ENCODE measurements around the gene PPIE.
A peak's percentile ranks its signal among the peaks of the same experiment; 100 is the strongest.
"Not testable (repeated sequence)": the region's sequence is repeated elsewhere in the genome, so short reads cannot be mapped to it uniquely, and the experiment has no call there.

PPIE gene

GRCh38 chr1:39775676-39776399 is 37.2 kb downstream of the PPIE start:
- not testable (repeated sequence) for H3K4me3 ChIP-seq, H3K27ac ChIP-seq

GRCh38 chr1:39776400-39776713 is 37.7 kb downstream of the PPIE start:
- Histone ChIP-seq H3K27ac (no peak overlapping the region), H3K4me3 (no peak overlapping the region)

DNA sequence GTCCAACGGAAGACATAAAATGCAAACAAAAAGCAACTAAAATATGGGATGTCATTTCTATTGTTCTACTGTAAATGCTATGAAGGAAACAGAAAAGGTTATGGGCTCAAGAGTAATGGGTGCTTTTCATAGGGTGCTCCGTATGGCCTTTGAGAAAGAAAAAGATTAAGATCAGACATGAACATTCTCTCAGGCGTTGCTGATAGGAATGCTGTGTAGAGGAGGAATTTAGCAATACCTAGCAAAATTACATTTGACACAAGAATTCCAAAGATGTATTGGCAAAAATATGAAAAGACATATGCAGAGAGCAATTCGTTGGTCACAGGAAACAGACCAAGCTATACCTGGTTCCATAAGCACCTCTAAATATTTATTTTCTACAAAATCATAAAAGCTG is 38.2 kb downstream of the PPIE start:
- no peak overlapping the region for H3K4me3 ChIP-seq
- H3K27ac ChIP-seq: no peak overlapping the region

DNA sequence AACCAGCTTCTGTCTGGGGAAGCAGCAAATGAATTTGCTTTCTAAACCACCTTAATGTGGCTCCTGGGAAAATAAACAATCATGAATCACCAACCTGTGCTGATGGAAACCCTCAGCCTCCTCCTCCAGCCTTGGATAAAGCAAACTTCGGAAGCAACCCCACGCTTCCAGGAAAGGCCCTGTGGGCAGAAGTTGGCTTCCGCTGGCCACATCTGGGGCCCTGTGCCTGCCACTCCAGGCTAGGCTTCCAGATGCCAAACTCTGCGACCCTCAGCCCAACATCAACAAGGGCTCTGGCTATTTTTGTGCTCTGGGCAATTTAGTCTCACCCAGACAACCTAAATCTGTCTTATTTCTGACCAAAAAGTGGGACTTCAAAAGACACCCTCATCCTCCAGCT is 38.6 kb downstream of the PPIE start:
- Histone ChIP-seq H3K27ac (no peak overlapping the region), H3K4me3 (no peak overlapping the region)

- H3K27ac ChIP-seq, H3K4me3 ChIP-seq: not testable (repeated sequence)
These were observed 39.2 kb downstream of the PPIE start for GRCh38 chr1:39777896-39778295.

GRCh38 chr1:39778463-39779099 is 39.9 kb downstream of the PPIE start:
- not testable (repeated sequence) for H3K27ac ChIP-seq, H3K4me3 ChIP-seq

GRCh38 chr1:39779137-39779536 is 40.5 kb downstream of the PPIE start:
- Histone ChIP-seq H3K4me3 (no peak overlapping the region), H3K27ac (no peak overlapping the region)

GRCh38 chr1:39779821-39780220 is 41.1 kb downstream of the PPIE start:
- H3K4me3 ChIP-seq: no peak overlapping the region
- H3K27ac ChIP-seq: no peak overlapping the region

DNA sequence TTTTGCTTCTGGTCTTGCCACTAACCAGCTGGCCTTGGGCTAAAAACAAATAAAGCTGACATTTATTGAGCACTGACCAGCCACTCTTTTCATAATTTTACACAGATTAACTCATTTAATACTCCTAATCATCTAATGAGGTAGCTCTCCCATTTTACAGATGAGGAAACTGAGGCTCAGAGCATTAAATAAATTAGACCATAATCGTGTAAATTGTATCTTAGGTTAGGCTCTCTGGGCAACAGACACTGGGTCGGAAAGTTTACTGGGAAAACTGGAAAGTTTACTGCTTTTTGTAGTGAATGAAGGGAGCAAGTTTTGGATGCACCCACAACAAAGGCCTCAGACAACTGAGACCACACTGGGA is 42.6 kb downstream of the PPIE start:
- Histone ChIP-seq H3K27ac (no peak overlapping the region), H3K4me3 (no peak overlapping the region)

DNA sequence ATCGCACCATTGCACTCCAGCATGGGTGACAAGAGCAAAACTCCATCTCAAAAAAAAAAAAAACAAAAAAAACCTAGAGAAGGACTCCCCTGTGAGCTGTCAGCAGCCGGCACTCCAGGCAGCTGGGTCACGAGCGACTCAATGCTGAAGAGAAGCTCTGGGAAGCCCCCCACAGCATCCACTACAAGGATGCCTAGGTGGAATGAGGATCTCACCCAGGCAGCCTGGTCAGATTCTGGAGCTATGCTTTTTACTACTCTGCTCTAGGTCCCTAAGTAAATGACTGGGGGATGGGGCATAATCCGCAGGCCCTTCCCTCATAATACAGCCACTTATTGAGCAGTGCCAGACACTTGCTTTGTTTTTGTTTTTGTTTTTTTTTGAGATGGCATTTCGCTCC is 43.4 kb downstream of the PPIE start:
- Histone ChIP-seq H3K4me3 (no peak overlapping the region), H3K27ac (no peak overlapping the region)

GRCh38 chr1:39782685-39783084 is 44.0 kb downstream of the PPIE start:
- not testable (repeated sequence) for H3K4me3 ChIP-seq, H3K27ac ChIP-seq

DNA sequence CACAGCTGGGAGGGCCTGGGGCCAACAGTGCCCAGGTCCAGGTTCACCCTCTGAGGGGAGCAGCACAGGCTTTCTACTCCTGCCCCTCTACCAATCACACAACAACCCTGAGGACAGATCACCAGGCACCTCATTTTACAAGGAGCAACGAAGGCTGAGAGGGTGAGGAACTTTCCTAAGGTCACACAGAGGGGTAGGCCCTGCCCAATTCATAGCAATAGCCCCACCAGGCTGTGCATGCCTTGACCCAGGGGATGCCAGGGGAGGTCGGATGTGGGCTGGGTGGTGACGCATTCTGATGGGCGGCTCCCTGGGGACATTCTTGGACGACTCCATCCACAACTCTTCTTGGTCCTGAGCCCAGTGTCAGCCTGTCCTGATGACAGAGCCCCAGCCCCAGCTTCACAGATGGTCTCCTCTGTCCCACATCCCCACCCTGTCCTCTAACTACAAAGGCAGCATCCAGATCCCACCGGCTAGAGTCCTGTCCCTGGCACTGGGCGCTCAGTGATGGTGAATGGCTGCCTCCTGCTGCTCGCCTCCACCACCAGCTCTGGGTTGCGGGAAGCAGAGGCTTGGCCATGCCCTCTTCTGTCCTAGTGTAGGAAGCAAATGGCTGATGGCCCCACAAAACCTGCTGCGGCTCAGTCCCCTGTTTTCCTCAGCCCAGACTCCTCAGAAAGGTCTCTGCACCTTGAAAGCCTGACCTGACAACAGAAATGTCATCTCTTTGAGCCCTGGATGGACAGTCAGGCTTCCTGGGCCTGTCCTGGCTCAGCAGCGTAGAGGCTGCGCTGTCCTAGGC is 47.8 kb downstream of the PPIE start:
- H3K4me3 ChIP-seq, H3K27ac ChIP-seq: not testable (repeated sequence)

DNA sequence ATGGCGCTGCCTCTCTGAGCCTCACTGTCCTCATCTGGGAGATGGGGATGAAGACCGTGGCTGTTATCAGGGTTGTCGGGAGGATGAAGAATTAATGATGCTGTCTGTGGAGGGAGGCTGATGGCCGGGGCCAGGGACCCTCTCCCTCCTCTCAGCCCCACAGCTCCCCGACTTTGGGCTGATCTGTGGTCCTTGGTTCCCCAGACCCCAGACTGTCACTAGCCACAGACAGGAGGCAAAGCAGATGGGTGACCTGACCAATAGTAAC is 48.4 kb downstream of the PPIE start:
- H3K27ac ChIP-seq, H3K4me3 ChIP-seq: not testable (repeated sequence)

- Histone ChIP-seq H3K4me3 (no peak overlapping the region), H3K27ac (no peak overlapping the region)
These were observed 48.8 kb downstream of the PPIE start for GRCh38 chr1:39787468-39787867.

DNA sequence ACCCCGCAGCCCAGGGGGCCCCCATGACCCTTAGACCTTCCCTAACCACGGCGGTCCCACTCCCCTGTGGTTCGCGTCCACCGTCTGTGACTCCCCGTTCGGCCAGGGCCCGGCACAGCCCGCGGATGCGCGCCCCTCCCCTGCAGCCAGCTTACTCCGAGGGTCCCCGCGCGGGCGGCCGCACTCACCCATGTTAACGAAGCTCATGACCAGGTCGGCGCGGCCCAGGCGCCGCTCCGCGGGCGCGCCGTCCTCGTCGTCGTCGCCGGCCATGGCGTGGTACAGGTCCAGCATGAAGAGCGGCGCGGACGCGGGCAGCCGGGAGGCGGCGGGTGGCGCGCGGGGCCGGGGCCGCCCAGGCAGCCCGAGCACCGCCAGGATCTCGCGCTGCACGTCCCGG is 49.3 kb downstream of the PPIE start:
- H3K27ac ChIP-seq: not testable (repeated sequence)
- peak overlapping the region in 1 of 7 experiments; percentile 59 for H3K4me3 ChIP-seq

- H3K27ac ChIP-seq: peak overlapping the region in 2 of 21 experiments; percentile 24 to 37
- peak overlapping the region; percentile 27 to 59 (median 39) for H3K4me3 ChIP-seq
These were observed 49.7 kb downstream of the PPIE start for GRCh38 chr1:39788426-39788757.

GRCh38 chr1:39788758-39789570 is 50.3 kb downstream of the PPIE start, which contains the start of gene BMP8B:
BMP8B (minus strand) TSS chr1:39788865; CDS start chr1:39788485, 380 bp downstream.
- H3K27ac ChIP-seq: peak within 1 kb of the TSS in 8 of 21 experiments; percentile 24 to 56 (median 40)

GRCh38 chr1:39789571-39790110 is 51.0 kb downstream of the PPIE start:
- Histone ChIP-seq H3K4me3 (peak overlapping the region in 6 of 7 experiments; percentile 33 to 59 (median 41)), H3K27ac (peak overlapping the region in 2 of 21 experiments; percentile 38 to 56)

More at GRCh38 chr1:39788758-39789570, 50.3 kb downstream of the PPIE start, which contains the start of gene BMP8B:
- peak within 1 kb of the TSS; percentile 27 to 59 (median 39) for H3K4me3 ChIP-seq

DNA sequence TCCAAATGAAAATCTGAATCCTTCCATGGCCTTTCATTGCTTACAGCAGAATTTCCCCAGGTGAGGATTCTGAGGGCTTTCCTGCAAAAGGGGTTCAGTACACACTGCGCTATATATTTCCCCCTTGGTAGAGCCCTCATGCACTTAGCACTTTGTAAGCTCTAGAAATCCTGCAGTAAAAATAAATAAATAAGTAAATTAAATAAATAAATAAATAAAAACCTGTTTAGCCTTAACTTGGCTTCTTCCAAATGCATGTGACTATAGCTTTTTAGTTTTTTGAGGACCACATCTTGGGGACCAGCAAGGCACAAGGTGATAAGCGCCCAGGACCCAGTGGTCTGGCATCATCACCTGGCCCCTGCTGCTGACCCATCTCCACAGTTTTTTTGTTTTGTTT is 53.2 kb downstream of the PPIE start:
- H3K27ac ChIP-seq: no peak overlapping the region
- H3K4me3 ChIP-seq: no peak overlapping the region

DNA sequence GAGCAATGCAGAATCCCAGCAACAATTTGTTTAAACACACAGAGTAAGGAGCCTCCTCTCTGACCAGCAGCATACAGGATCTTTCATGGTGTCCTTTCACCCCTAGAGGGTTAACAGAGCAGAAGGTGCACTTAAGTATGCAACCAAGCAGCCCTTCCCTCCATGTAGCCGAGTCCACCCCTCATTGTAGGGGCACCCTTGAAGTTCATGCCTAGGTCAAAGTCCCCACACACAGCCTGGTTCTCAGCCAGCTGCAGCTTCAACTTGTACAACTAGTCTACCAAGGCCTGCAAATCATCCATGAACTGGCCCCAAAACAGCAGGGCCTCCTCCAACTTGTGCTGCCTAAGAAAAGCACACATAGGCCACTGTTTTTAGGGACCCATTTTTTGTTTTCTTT is 57.0 kb downstream of the PPIE start:
- H3K4me3 ChIP-seq: no peak overlapping the region
- no peak overlapping the region for H3K27ac ChIP-seq
